PC-9 (cell line): ENCODE results near the gene ARPC4. TPM values are rescaled to one million over a fixed set of nuclear protein-coding genes. Genes with fewer than 3 reads are reported as not detected.

Source experiments
- BruUV-seq: library from RNA; stranded (reverse); fragments of 400-500 nt; replicated peaks from 2 replicates; lab custom pipeline; 2021; lab: Mats Ljungman, UMichigan
- CTCF ChIA-PET: fragments of 300-600 bp; sonication (Branson Sonifier 250); formaldehyde crosslinking; loops from one replicate; lab custom pipeline; 2022; ENCODE audit warnings: antibody characterized with exemption; lab: Charles Lee
- POLR2A ChIA-PET: fragments of 300-600 bp; sonication (Branson Sonifier 250); formaldehyde crosslinking; loops from one replicate; lab custom pipeline; 2022; ENCODE audit warnings: antibody characterized with exemption; ENCODE audit not compliant: unreplicated experiment; lab: Charles Lee
- DNase-seq, 2 experiments: peaks; one replicate each; pipeline versions ENCODE4 v3.0.0 to v3.0.0-alpha.2; 2015 to 2022; ENCODE audit warnings: mixed read lengths in 1 of 2
- H2AFZ ChIP-seq: fragments of 200-600 bp; sonication (generic); 2 replicates; pipeline ENCODE4 v1.8.1; 2017; ENCODE audit warnings: antibody characterized with exemption
- H3F3A ChIP-seq: fragments of 200-600 bp; sonication (generic); 2 replicates; pipeline ENCODE4 v1.8.1; 2017; ENCODE audit warnings: antibody characterized with exemption, mild to moderate bottlenecking, low read depth; ENCODE audit not compliant: insufficient read depth
- H3K27ac ChIP-seq: fragments of 200-600 bp; sonication (generic); 2 replicates; pipeline ENCODE4 v1.6.1; 2016; ENCODE audit warnings: mixed run types
- H3K27me3 ChIP-seq: fragments of 200-600 bp; sonication (generic); 2 replicates; pipeline ENCODE4 v1.6.1; 2016; ENCODE audit warnings: low read depth, mixed run types; ENCODE audit not compliant: insufficient read depth
- H3K36me3 ChIP-seq: fragments of 200-600 bp; sonication (generic); 2 replicates; pipeline ENCODE4 v1.6.1; 2016; ENCODE audit warnings: low read depth, mixed run types
- H3K4me1 ChIP-seq: fragments of 200-600 bp; sonication (generic); replicated peaks from 2 replicates; pipeline ENCODE4 v1.6.1; 2016; ENCODE audit warnings: mixed run types; ENCODE audit not compliant: insufficient read depth
- H3K4me2 ChIP-seq: fragments of 200-600 bp; sonication (generic); 2 replicates; pipeline ENCODE4 v1.6.1; 2017; ENCODE audit warnings: mixed run types
- H3K4me3 ChIP-seq: fragments of 200-600 bp; sonication (generic); 2 replicates; pipeline ENCODE4 v1.6.1; 2016; ENCODE audit warnings: mixed run types
- H3K79me2 ChIP-seq: fragments of 200-600 bp; sonication (generic); 2 replicates; pipeline ENCODE4 v1.6.1; 2017; ENCODE audit warnings: low read depth, mixed run types
- H3K9me2 ChIP-seq: fragments of 200-600 bp; sonication (generic); 2 replicates; pipeline ENCODE4 v1.8.1; 2017; ENCODE audit warnings: mild to moderate bottlenecking; ENCODE audit not compliant: insufficient read depth
- H3K9me3 ChIP-seq: fragments of 200-600 bp; sonication (generic); 2 replicates; pipeline ENCODE4 v1.8.1; 2016; ENCODE audit warnings: low read depth; ENCODE audit not compliant: insufficient read depth
- H4K20me1 ChIP-seq: fragments of 200-600 bp; sonication (generic); 2 replicates; pipeline ENCODE4 v1.8.1; 2017; ENCODE audit not compliant: insufficient read depth
- EZH2 ChIP-seq: fragments of 200-600 bp; sonication (generic); IDR thresholded peaks from 2 replicates; pipeline ENCODE4 v1.8.0; 2017; ENCODE audit warnings: antibody characterized with exemption, low read depth
- intact Hi-C: fragments of 100-400 bp; cut with micrococcal nuclease; formaldehyde crosslinking; loops from one replicate; pipeline ENCODE4 v1.10.0; 2022; ENCODE audit not compliant: unreplicated experiment
- total RNA-seq: library from RNA; stranded (reverse); gene quantifications from 2 replicates; pipeline ENCODE4 v1.2.3, GENCODE V29; 2021
- TF ChIP-seq, protein P1 (sequence below): fragments of 200-600 bp; sonication (generic); conservative IDR thresholded peaks from 2 replicates; pipeline ENCODE4 v1.6.1; 2017; ENCODE audit warnings: mixed run types, antibody characterized with exemption, mild to moderate bottlenecking, moderate library complexity

The ARPC4 gene
- total RNA-seq, 1 experiment from 2014 or later, result 127 TPM

DNA sequence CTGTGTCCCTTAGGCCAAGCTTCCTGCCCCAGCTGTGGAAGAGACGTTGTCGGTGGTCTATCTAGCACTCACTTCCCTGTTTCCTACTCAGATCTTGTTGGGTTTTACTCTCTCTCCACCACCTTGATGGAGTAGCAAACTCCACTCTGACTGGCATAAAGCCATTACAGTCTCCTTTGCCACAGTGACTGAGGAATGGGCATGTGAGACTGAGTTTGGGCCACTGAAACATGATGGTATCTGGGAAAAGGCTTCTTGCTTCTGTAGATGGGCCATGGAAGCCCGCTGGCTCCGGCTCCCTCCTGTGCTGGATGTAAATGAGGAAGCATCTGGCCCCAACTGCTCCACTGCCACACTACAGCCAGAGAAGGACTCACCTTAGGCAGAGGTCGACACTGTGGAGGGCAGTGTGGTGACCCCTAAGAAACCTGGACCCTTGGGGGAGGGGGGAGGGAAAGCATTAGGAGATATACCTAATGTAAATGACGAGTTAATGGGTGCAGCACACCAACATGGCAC, 13.7 kb upstream of the ARPC4 start:
- ChIA-PET POLR2A (no interaction called here), CTCF (no interaction called here)
- H2AFZ ChIP-seq, result no peak overlapping the region
- no peaks in the 10 kb centered on the region for H3K36me3 ChIP-seq
- intact Hi-C loops, result no loop called here
- no peaks in the 10 kb centered on the region for H3K9me3 ChIP-seq
- TF ChIP-seq, protein P1, sequence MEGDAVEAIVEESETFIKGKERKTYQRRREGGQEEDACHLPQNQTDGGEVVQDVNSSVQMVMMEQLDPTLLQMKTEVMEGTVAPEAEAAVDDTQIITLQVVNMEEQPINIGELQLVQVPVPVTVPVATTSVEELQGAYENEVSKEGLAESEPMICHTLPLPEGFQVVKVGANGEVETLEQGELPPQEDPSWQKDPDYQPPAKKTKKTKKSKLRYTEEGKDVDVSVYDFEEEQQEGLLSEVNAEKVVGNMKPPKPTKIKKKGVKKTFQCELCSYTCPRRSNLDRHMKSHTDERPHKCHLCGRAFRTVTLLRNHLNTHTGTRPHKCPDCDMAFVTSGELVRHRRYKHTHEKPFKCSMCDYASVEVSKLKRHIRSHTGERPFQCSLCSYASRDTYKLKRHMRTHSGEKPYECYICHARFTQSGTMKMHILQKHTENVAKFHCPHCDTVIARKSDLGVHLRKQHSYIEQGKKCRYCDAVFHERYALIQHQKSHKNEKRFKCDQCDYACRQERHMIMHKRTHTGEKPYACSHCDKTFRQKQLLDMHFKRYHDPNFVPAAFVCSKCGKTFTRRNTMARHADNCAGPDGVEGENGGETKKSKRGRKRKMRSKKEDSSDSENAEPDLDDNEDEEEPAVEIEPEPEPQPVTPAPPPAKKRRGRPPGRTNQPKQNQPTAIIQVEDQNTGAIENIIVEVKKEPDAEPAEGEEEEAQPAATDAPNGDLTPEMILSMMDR, result no peak
- TF ChIP-seq EZH2, result no peak
- H3F3A ChIP-seq, result 0 out of 2 replicates have a peak, but pooled peaks cover 3% of the 10 kb centered on the region
- H3K27ac ChIP-seq, result no peak overlapping the region
- H3K9me2 ChIP-seq, result no peaks in the 10 kb centered on the region
- no peaks in the 10 kb centered on the region for H3K4me1 ChIP-seq
- no peaks in the 10 kb centered on the region for H3K79me2 ChIP-seq
- no peak overlapping the region for H3K4me2 ChIP-seq
- H4K20me1 ChIP-seq, result no peaks in the 10 kb centered on the region; the same call in 1 of the 2 replicates
- no peak for DNase-seq
- no peaks in the 10 kb centered on the region for H3K27me3 ChIP-seq
- BruUV-seq, result no TSS peak
- H3K4me3 ChIP-seq, result no peak overlapping the region

DNA sequence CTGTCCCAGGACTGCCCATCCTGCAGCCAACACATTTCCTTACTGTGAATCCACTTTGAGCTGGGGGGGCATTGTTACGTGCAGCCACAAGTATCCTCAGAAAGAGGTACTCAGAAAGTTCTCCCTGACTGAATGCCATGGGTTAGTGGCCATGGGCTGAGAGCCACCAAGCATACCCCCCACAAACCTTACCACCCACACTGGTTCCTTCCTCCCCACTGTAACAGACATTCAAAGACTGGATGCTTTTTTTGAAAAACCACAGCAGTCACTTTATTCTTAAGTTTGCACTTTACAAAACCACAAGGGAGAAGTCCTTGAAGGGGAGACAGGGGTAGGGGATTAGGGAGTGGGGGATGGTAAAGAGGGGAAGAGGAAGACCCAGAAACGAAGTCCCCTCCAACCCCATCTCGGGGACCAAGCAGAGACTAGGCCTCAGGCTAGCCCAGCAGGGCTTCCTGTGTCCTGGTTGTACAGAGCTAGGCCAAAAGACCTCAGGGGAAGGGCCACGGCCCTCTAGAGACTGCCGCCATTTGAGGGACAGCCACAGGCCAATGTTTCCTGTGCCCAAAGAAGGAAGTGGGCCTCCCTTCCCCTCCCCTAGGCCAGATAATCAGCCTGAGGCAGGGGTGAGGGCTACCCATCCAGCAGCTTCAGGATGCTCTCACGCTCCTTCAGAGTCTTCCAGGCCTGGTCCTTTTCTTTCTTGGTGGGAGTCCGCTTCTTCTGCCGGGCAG, 13.0 kb upstream of the ARPC4 start:
- no peaks in the 10 kb centered on the region for H3K36me3 ChIP-seq

DNA sequence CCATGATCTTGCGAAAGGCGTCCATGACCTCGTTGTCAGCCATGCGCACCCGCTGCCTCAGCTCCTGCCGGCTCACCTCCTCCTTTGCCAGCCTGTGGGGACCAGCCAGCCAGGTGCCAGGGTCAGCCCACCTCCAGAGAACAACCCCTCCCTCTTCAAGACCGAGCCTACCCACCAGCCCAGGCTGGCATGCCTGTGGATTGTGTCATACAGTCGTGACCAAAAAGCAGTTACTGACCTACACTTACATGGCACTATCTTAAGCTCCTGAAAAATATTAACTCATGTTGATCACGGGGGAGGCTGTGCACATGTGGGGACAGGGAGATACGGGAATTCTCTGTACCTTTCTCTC, 12.4 kb upstream of the ARPC4 start:
- Histone ChIP-seq H4K20me1 (no peaks in the 10 kb centered on the region; the same call in 1 of the 2 replicates), H3K4me3 (no peak overlapping the region), H2AFZ (no peak overlapping the region), H3F3A (0 out of 2 replicates have a peak, but pooled peaks cover 3% of the 10 kb centered on the region), H3K36me3 (no peaks in the 10 kb centered on the region), H3K9me2 (no peaks in the 10 kb centered on the region), H3K27ac (no peak overlapping the region), H3K27me3 (no peaks in the 10 kb centered on the region), H3K4me1 (no peaks in the 10 kb centered on the region), H3K79me2 (no peaks in the 10 kb centered on the region), H3K4me2 (no peak overlapping the region), H3K9me3 (no peaks in the 10 kb centered on the region)
- TF ChIP-seq, protein P1, result no peak
- no peak for TF ChIP-seq EZH2
- DNase-seq, result no peak
- intact Hi-C loops, result no loop called here
- POLR2A ChIA-PET, result interaction anchor here (0.7 kb wide), 1 partner anchor 24 kb away, joined by 4 read pairs; no protein-coding TSS in a partner anchor
- BruUV-seq, result no TSS peak
- CTCF ChIA-PET, result no interaction called here

More for the DNA sequence above, 13.0 kb upstream of the ARPC4 start:
- H4K20me1 ChIP-seq, result no peaks in the 10 kb centered on the region; the same call in 1 of the 2 replicates
- H3F3A ChIP-seq, result 0 out of 2 replicates have a peak, but pooled peaks cover 3% of the 10 kb centered on the region
- H3K9me3 ChIP-seq, result no peaks in the 10 kb centered on the region
- H3K27ac ChIP-seq, result no peak overlapping the region
- H3K27me3 ChIP-seq, result no peaks in the 10 kb centered on the region
- H3K4me2 ChIP-seq, result no peak overlapping the region
- TF ChIP-seq, protein P1, result no peak
- no peak for TF ChIP-seq EZH2
- no peak overlapping the region for H2AFZ ChIP-seq
- no peak for DNase-seq
- H3K79me2 ChIP-seq, result no peaks in the 10 kb centered on the region
- H3K9me2 ChIP-seq, result no peaks in the 10 kb centered on the region
- H3K4me1 ChIP-seq, result no peaks in the 10 kb centered on the region
- POLR2A ChIA-PET, result interaction anchor here (0.7 kb wide), 1 partner anchor 24 kb away, joined by 4 read pairs; no protein-coding TSS in a partner anchor
- intact Hi-C loops, result no loop called here
- no peak overlapping the region for H3K4me3 ChIP-seq
- CTCF ChIA-PET, result no interaction called here
- BruUV-seq, result no TSS peak
